K562 (cell line): Measurements from ENCODE around the gene PBX2. TPM values are rescaled to one million over a fixed set of nuclear protein-coding genes. Genes with fewer than 3 reads are reported as not detected.

Experiments
- ATAC-seq: fragments of 200-7000 bp; cut with Tn5 transposase; 3 replicates; pipeline ENCODE4 v1.9.1; 2020; ENCODE audit warnings: moderate library complexity
- BruUV-seq: library from RNA; stranded (reverse); fragments of 400-500 nt; replicated peaks from 2 replicates; lab custom pipeline; 2021; lab: Mats Ljungman, UMichigan
- CTCF ChIA-PET: fragments of 300-600 bp; formaldehyde crosslinking; extraction: SDS; loops from one replicate; lab custom pipeline; 2021; ENCODE audit warnings: low intra/inter-chr PET ratio; lab: Yijun Ruan, JAX
- POLR2A ChIA-PET: fragments of 300-600, 350-650 bp; sonication (Branson Sonifier 250); formaldehyde crosslinking; extraction: SDS; loops from one replicate; lab custom pipeline; 2021; ENCODE audit warnings: antibody characterized with exemption, inconsistent platforms; lab: Yijun Ruan, JAX
- DNase-seq, 4 experiments: peaks; one replicate each; pipeline versions ENCODE4 v3.0.0 to v3.0.0-alpha.2; 2011 to 2018; ENCODE audit warnings: low spot score in 3 of 4, mixed read lengths in 3 of 4; ENCODE audit errors: extremely low read depth in 1 of 4
- FAIRE-seq: peaks from 2 replicates; lab custom pipeline; 2011; peaks lifted over from hg19 to GRCh38; lab: Jason Lieb, UNC
- H2AFZ ChIP-seq: 2 replicates; pipeline ENCODE4 v1.6.0; 2011; ENCODE audit warnings: low read depth, low read length, control low read depth, inconsistent platforms
- H3K27ac ChIP-seq: fragments of 200-600 bp; 3 replicates; pipeline ENCODE4 v1.8.0; 2011; ENCODE audit warnings: low read depth, mild to moderate bottlenecking, control low read depth, inconsistent platforms, low read length, moderate library complexity, mixed read lengths; ENCODE audit errors: extremely low read depth
- H3K27me3 ChIP-seq, 2 experiments: fragments of 300-600 bp in 1 of 2; 2 replicates in 1 of 2; 3 replicates in 1 of 2; pipeline versions ENCODE4 v1.6.0 to v1.8.0; 2011; ENCODE audit warnings: inconsistent platforms in 2 of 2, low read length in 2 of 2, mild to moderate bottlenecking in 1 of 2, mixed read lengths in 1 of 2, moderate library complexity in 1 of 2; ENCODE audit not compliant: control insufficient read depth in 2 of 2, insufficient read depth in 2 of 2
- H3K36me3 ChIP-seq: fragments of 300-600 bp; 3 replicates; pipeline ENCODE4 v1.8.0; 2011; ENCODE audit warnings: mild to moderate bottlenecking, low read length, inconsistent platforms; ENCODE audit not compliant: control insufficient read depth, insufficient read depth
- H3K4me1 ChIP-seq, 2 experiments: fragments of 200-600 bp in 1 of 2; replicated peaks in 1 of 2; 2 replicates in 1 of 2; 3 replicates in 1 of 2; pipeline versions ENCODE4 v1.5.1 to v1.8.0; 2011; ENCODE audit warnings: inconsistent platforms in 2 of 2, low read length in 2 of 2, mild to moderate bottlenecking in 1 of 2, mixed read lengths in 1 of 2, moderate library complexity in 1 of 2; ENCODE audit not compliant: control insufficient read depth in 2 of 2, insufficient read depth in 2 of 2
- H3K4me2 ChIP-seq: 2 replicates; pipeline ENCODE4 v1.6.1; 2011; ENCODE audit warnings: low read length, control low read depth, inconsistent platforms, mixed read lengths; ENCODE audit not compliant: insufficient read depth
- H3K4me3 ChIP-seq: fragments of 200-600 bp; sonication (generic), shearing (Covaris generic); 2 replicates; pipeline ENCODE4 v1.5.1; 2016; ENCODE audit warnings: control low read depth, inconsistent platforms
- H3K79me2 ChIP-seq: fragments of 200-600 bp; 3 replicates; pipeline ENCODE4 v1.8.0; 2011; ENCODE audit warnings: low read length, inconsistent platforms; ENCODE audit not compliant: control insufficient read depth, insufficient read depth
- H3K9ac ChIP-seq, 2 experiments: 2 replicates each; pipeline versions ENCODE4 v1.6.0 to v1.6.1; 2011; ENCODE audit warnings: low read depth in 2 of 2, low read length in 2 of 2, control low read depth in 1 of 2, inconsistent platforms in 1 of 2, mild to moderate bottlenecking in 1 of 2, mixed read lengths in 1 of 2; ENCODE audit not compliant: insufficient read depth in 1 of 2
- H3K9me1 ChIP-seq: one replicate; pipeline ENCODE4 v1.6.0; 2011; ENCODE audit warnings: inconsistent platforms, mild to moderate bottlenecking, low read length, moderate library complexity; ENCODE audit not compliant: control insufficient read depth, insufficient read depth
- H3K9me3 ChIP-seq: replicated peaks from 2 replicates; pipeline ENCODE4 v1.5.1; 2011; ENCODE audit warnings: low read depth, low read length, inconsistent platforms; ENCODE audit not compliant: control insufficient read depth, insufficient read depth
- H4K20me1 ChIP-seq: replicated peaks from 2 replicates; pipeline ENCODE4 v1.6.1; 2011; ENCODE audit warnings: low read length, inconsistent platforms, mixed read lengths; ENCODE audit not compliant: control insufficient read depth, insufficient read depth
- CBFB ChIP-seq: sonication (generic); formaldehyde crosslinking; IDR thresholded peaks from 2 replicates; pipeline ENCODE4 v1.4.0; 2020; ENCODE audit warnings: mild to moderate bottlenecking, missing genetic modification reagents
- GABPB1 ChIP-seq: sonication (generic); formaldehyde crosslinking; IDR thresholded peaks from 2 replicates; pipeline ENCODE4 v1.8.0; 2022; ENCODE audit warnings: mild to moderate bottlenecking, missing genetic modification reagents
- HDAC8 ChIP-seq: fragments of 450-650 bp; IDR thresholded peaks from 2 replicates; pipeline ENCODE4 v1.6.1; 2016; ENCODE audit warnings: mild to moderate bottlenecking, missing genetic modification characterization, moderate library complexity, missing compliant biosample characterization
- HDGF ChIP-seq: fragments of 450-650 bp; IDR thresholded peaks from 2 replicates; pipeline ENCODE4 v1.6.1; 2016
- HMG20A ChIP-seq: fragments of 450-650 bp; formaldehyde crosslinking; conservative IDR thresholded peaks from 2 replicates; pipeline ENCODE4 v1.4.0; 2020; ENCODE audit warnings: mild to moderate bottlenecking, mixed read lengths
- MTA2 ChIP-seq: fragments of 450-650 bp; IDR thresholded peaks from 2 replicates; pipeline ENCODE4 v1.6.1; 2016; ENCODE audit warnings: low read depth
- PHB2 ChIP-seq: fragments of 450-650 bp; IDR thresholded peaks from 2 replicates; pipeline ENCODE4 v1.6.1; 2017; ENCODE audit warnings: low read depth
- ZBTB17 ChIP-seq: fragments of 450-650 bp; formaldehyde crosslinking; IDR thresholded peaks from 2 replicates; pipeline ENCODE4 v1.4.0; 2020; ENCODE audit warnings: mild to moderate bottlenecking
- ZNF785 ChIP-seq: fragments of 250-450 bp; sonication (Bioruptor Pico); IDR thresholded peaks from 2 replicates; pipeline ENCODE4 v1.4.0; 2020; ENCODE audit warnings: mild to moderate bottlenecking
- WGBS: fragments of 100-300 bp; shearing (Covaris generic); methylation state at CpG from one replicate; pipeline ENCODE4 v1.1.6; 2016; ENCODE audit warnings: low coverage, mixed read lengths; ENCODE audit not compliant: insufficient coverage; ENCODE audit errors: missing lambda C conversion rate; 5-methylcytosine and 5-hydroxymethylcytosine counted together
- in situ Hi-C: fragments of 300-500 bp; cut with MboI; formaldehyde crosslinking; loops from 4 replicates; pipeline ENCODE4 v1.15.0; 2018; ENCODE audit warnings: inconsistent platforms, mixed read lengths
- intact Hi-C: fragments of 100-400 bp; cut with micrococcal nuclease; formaldehyde crosslinking; loops from 2 replicates; pipeline ENCODE4 v1.14.2; 2022
- polyA plus RNA-seq, 8 experiments: library from polyadenylated mRNA; depleted of rRNA in 4 of 8; stranded (reverse) in 5 of 8; unstranded in 3 of 8; fragments of >200 nt; fragmentation: Nextera tagmentation in 2 of 8; fragmentation: Illumina TruSeq in 1 of 8; extraction: Ambion mirVana in 2 of 8; extraction: Trizol in 1 of 8; gene quantifications; 2 replicates each; pipeline versions ENCODE4 v1.2.1 to v1.2.3, GENCODE V29; 2011 to 2014; ENCODE audit warnings: inconsistent platforms in 1 of 8, missing spikeins in 1 of 8
- total RNA-seq, 7 experiments: library from RNA; depleted of rRNA in 6 of 7; stranded (reverse); fragments of >200 nt in 6 of 7; fragmentation: Illumina TruSeq in 2 of 7; extraction: Trizol in 2 of 7; gene quantifications; 2 replicates each; pipeline versions ENCODE4 v1.2.1 to v1.2.3, GENCODE V29; 2011 to 2021; ENCODE audit warnings: low replicate concordance in 1 of 7
- TF ChIP-seq, protein P1 (sequence below): fragments of 450-650 bp; IDR thresholded peaks from 2 replicates; pipeline ENCODE4 v1.6.1; 2016; ENCODE audit warnings: mild to moderate bottlenecking
- TF ChIP-seq, protein P2 (sequence below), 2 experiments: fragments of 450-650 bp; IDR thresholded peaks; 2 replicates each; pipeline ENCODE4 v1.6.1; 2016
- TF ChIP-seq, protein P3 (sequence below): sonication (generic); formaldehyde crosslinking; IDR thresholded peaks from 2 replicates; pipeline ENCODE4 v1.4.0; 2020; ENCODE audit warnings: mild to moderate bottlenecking, missing genetic modification reagents
- TF ChIP-seq, protein P4 (sequence below): sonication (generic); formaldehyde crosslinking; IDR thresholded peaks from 2 replicates; pipeline ENCODE4 v1.8.0; 2022; ENCODE audit warnings: mild to moderate bottlenecking, missing genetic modification reagents
- TF ChIP-seq, protein P5 (sequence below): fragments of 450-650 bp; formaldehyde crosslinking; conservative IDR thresholded peaks from 2 replicates; pipeline ENCODE4 v1.4.0; 2022; ENCODE audit warnings: mild to moderate bottlenecking, missing genetic modification characterization

The PBX2 gene
- total and polyA plus RNA-seq, 9 of the 15 experiments (the other 6 are each of a cell fraction or from before 2014, with no cell fraction given): 1.9 to 134 (median 62.5) TPM

DNA sequence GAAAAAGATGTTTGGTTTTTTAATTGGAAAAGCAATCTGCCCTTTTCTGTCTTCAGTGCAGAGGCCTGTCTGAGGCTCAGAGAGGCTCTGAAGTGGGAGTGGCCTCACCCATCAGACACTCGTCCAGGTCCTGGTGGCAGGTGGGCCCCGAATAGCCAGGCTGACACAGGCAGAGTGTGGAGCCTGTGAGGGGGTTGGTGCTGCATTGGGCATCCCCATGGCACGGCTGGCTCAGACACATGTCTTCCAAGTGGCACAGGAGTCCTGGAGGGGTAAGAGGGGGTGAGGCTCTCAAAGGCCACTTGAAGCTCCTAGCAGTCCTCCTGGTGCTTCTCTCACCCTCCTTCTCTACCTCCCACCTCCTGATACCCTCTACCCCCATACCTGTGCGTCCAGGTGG lies 30.0 kb upstream of the PBX2 start:
- peaks cover 26 to 59% of the 10 kb centered on the region in 2 experiments; a peak in 4 of 5 replicates for H3K27me3 ChIP-seq
- POLR2A ChIA-PET: interaction anchor here (0.6 to 1.1 kb wide), 2 partner anchors 11 to 32 kb away, joined by 3 to 4 read pairs; no protein-coding TSS in a partner anchor
- no peak for DNase-seq
- in situ Hi-C loops: no loop called here
- no peaks in the 10 kb centered on the region; the same call in none of the 2 replicates for H4K20me1 ChIP-seq
- H3K4me2 ChIP-seq: no peak overlapping the region
- FAIRE-seq: no peak
- whole genome bisulfite sequencing: 3% methylated on average over 4 of the region's 4 CpGs
- H3K79me2 ChIP-seq: no peaks in the 10 kb centered on the region
- H3K9ac ChIP-seq: no peak overlapping the region
- no peak overlapping the region for H3K27ac ChIP-seq
- peaks cover 8 to 16% of the 10 kb centered on the region in 2 experiments; a peak in 4 of 5 replicates for H3K4me1 ChIP-seq
- no peaks in the 10 kb centered on the region for H3K36me3 ChIP-seq
- ATAC-seq: no peak
- BruUV-seq: no TSS peak
- H2AFZ ChIP-seq: no peak overlapping the region
- intact Hi-C loops: no loop called here
- CTCF ChIA-PET: no interaction called here
- no peaks in the 10 kb centered on the region for H3K9me1 ChIP-seq
- no peaks in the 10 kb centered on the region for H3K9me3 ChIP-seq
- H3K4me3 ChIP-seq: no peak overlapping the region
- TF ChIP-seq CBFB (CRISPR knock-in tag): no peak
- no peak for TF ChIP-seq PHB2
- TF ChIP-seq ZBTB17 (CRISPR knock-in tag): no peak
- TF ChIP-seq, protein P1, sequence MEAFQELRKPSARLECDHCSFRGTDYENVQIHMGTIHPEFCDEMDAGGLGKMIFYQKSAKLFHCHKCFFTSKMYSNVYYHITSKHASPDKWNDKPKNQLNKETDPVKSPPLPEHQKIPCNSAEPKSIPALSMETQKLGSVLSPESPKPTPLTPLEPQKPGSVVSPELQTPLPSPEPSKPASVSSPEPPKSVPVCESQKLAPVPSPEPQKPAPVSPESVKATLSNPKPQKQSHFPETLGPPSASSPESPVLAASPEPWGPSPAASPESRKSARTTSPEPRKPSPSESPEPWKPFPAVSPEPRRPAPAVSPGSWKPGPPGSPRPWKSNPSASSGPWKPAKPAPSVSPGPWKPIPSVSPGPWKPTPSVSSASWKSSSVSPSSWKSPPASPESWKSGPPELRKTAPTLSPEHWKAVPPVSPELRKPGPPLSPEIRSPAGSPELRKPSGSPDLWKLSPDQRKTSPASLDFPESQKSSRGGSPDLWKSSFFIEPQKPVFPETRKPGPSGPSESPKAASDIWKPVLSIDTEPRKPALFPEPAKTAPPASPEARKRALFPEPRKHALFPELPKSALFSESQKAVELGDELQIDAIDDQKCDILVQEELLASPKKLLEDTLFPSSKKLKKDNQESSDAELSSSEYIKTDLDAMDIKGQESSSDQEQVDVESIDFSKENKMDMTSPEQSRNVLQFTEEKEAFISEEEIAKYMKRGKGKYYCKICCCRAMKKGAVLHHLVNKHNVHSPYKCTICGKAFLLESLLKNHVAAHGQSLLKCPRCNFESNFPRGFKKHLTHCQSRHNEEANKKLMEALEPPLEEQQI: no peak
- TF ChIP-seq, protein P2, sequence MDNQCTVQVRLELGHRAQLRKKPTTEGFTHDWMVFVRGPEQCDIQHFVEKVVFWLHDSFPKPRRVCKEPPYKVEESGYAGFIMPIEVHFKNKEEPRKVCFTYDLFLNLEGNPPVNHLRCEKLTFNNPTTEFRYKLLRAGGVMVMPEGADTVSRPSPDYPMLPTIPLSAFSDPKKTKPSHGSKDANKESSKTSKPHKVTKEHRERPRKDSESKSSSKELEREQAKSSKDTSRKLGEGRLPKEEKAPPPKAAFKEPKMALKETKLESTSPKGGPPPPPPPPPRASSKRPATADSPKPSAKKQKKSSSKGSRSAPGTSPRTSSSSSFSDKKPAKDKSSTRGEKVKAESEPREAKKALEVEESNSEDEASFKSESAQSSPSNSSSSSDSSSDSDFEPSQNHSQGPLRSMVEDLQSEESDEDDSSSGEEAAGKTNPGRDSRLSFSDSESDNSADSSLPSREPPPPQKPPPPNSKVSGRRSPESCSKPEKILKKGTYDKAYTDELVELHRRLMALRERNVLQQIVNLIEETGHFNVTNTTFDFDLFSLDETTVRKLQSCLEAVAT (IDR thresholded peaks at IDR 0.05): no peak
- no peak for TF ChIP-seq HDAC8
- no peak for TF ChIP-seq GABPB1 (CRISPR knock-in tag)
- no peak for TF ChIP-seq HDGF
- TF ChIP-seq, protein P3, sequence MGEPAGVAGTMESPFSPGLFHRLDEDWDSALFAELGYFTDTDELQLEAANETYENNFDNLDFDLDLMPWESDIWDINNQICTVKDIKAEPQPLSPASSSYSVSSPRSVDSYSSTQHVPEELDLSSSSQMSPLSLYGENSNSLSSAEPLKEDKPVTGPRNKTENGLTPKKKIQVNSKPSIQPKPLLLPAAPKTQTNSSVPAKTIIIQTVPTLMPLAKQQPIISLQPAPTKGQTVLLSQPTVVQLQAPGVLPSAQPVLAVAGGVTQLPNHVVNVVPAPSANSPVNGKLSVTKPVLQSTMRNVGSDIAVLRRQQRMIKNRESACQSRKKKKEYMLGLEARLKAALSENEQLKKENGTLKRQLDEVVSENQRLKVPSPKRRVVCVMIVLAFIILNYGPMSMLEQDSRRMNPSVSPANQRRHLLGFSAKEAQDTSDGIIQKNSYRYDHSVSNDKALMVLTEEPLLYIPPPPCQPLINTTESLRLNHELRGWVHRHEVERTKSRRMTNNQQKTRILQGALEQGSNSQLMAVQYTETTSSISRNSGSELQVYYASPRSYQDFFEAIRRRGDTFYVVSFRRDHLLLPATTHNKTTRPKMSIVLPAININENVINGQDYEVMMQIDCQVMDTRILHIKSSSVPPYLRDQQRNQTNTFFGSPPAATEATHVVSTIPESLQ: no peak
- no peak for TF ChIP-seq ZNF785 (CRISPR knock-in tag)
- TF ChIP-seq MTA2: no peak
- TF ChIP-seq, protein P4, sequence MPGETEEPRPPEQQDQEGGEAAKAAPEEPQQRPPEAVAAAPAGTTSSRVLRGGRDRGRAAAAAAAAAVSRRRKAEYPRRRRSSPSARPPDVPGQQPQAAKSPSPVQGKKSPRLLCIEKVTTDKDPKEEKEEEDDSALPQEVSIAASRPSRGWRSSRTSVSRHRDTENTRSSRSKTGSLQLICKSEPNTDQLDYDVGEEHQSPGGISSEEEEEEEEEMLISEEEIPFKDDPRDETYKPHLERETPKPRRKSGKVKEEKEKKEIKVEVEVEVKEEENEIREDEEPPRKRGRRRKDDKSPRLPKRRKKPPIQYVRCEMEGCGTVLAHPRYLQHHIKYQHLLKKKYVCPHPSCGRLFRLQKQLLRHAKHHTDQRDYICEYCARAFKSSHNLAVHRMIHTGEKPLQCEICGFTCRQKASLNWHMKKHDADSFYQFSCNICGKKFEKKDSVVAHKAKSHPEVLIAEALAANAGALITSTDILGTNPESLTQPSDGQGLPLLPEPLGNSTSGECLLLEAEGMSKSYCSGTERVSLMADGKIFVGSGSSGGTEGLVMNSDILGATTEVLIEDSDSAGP (CRISPR knock-in tag): no peak
- TF ChIP-seq, protein P5, sequence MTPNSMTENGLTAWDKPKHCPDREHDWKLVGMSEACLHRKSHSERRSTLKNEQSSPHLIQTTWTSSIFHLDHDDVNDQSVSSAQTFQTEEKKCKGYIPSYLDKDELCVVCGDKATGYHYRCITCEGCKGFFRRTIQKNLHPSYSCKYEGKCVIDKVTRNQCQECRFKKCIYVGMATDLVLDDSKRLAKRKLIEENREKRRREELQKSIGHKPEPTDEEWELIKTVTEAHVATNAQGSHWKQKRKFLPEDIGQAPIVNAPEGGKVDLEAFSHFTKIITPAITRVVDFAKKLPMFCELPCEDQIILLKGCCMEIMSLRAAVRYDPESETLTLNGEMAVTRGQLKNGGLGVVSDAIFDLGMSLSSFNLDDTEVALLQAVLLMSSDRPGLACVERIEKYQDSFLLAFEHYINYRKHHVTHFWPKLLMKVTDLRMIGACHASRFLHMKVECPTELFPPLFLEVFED (CRISPR knock-in tag): no peak
- no peak for TF ChIP-seq HMG20A (CRISPR knock-in tag)
